NAMALWA (cell line): ENCODE measurements around the gene TGIF1.

Source experiments
- DNase-seq: peaks from one replicate; pipeline ENCODE4 v3.0.0-alpha.2; 2015; ENCODE audit warnings: low spot score

TGIF1 gene

GRCh38 chr18:3482258-3482657 is 32.3 kb downstream of the TGIF1 start:
- no peak for DNase-seq

- no peak for DNase-seq
These were observed 35.5 kb downstream of the TGIF1 start for GRCh38 chr18:3485153-3486149.

GRCh38 chr18:3486512-3486911 is 36.5 kb downstream of the TGIF1 start:
- DNase-seq, result no peak

GRCh38 chr18:3489462-3489861 is 39.5 kb downstream of the TGIF1 start:
- DNase-seq, result no peak

- no peak for DNase-seq
These were observed 42.1 kb downstream of the TGIF1 start for GRCh38 chr18:3491981-3492555.

- DNase-seq, result no peak
These were observed 42.7 kb downstream of the TGIF1 start for GRCh38 chr18:3492721-3493120.

- peak; percentile 34 for DNase-seq
These were observed 43.7 kb downstream of the TGIF1 start for GRCh38 chr18:3493501-3494244.

GRCh38 chr18:3494245-3494526 is 44.2 kb downstream of the TGIF1 start:
- no peak for DNase-seq

- DNase-seq, result no peak
These were observed 44.6 kb downstream of the TGIF1 start for GRCh38 chr18:3494569-3494968.

GRCh38 chr18:3495691-3496430 is 45.9 kb downstream of the TGIF1 start:
- no peak for DNase-seq

- DNase-seq, result no peak
These were observed 48.9 kb downstream of the TGIF1 start for GRCh38 chr18:3498698-3499471.

GRCh38 chr18:3499501-3499900 is 49.5 kb downstream of the TGIF1 start:
- DNase-seq, result no peak

- DNase-seq, result no peak
These were observed 50.0 kb downstream of the TGIF1 start for GRCh38 chr18:3500016-3500415.

GRCh38 chr18:3502650-3503049 is 52.7 kb downstream of the TGIF1 start:
- no peak for DNase-seq

- no peak for DNase-seq
These were observed 54.7 kb downstream of the TGIF1 start for GRCh38 chr18:3504637-3505036.

GRCh38 chr18:3508576-3509549 is 58.9 kb downstream of the TGIF1 start:
- DNase-seq, result no peak
